ENCODE measurements around the gene MED26.

GRCh38 chr19:16654140-16654539, 26.1 kb upstream of the MED26 start:
- TF ChIP-seq REST (IDR thresholded peaks at IDR 0.05; ENCODE audit: insufficient read depth in 1 of 2, low read depth in 2 of 2, low read length in 1 of 2) (no peak), CTCF (IDR thresholded peaks at IDR 0.05) (no peak), POLR2AphosphoS5 (IDR thresholded peaks at IDR 0.05; ENCODE audit: low read depth, low read length) (no peak)

Data from Panc1 (cell line).